ENCODE measurements around the gene PCDH20. TPM values are rescaled to one million over a fixed set of nuclear protein-coding genes. Genes with fewer than 3 reads are reported as not detected.

The PCDH20 gene
- total RNA-seq, 1 donor from 2014 or later, result 0.70 TPM

DNA sequence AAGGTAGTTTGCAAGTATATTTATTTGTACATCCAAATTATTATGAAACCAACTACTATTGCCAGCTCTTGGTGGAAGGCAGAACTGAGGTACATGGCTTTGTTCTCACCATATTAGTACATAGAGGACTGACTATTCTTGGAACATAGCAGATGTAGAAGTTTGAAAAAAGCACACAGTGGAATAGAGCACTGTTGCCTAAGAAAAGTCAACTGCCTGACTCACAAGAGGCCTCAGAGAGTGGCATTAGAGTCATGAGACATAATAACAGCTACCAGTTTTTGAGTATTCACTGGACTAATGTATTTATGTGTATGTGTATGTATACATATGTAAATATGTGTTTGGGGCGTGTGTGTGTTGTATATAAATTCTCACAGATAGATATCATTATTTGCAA, 8.3 kb upstream of the PCDH20 start:
- Mint-ChIP-seq H3K27ac (ENCODE audit: unreplicated experiment) (no peak overlapping the region), H3K4me3 (ENCODE audit: unreplicated experiment) (no peak overlapping the region), H3K4me1 (ENCODE audit: unreplicated experiment) (no peaks in the 10 kb centered on the region), H3K36me3 (ENCODE audit: unreplicated experiment) (no peaks in the 10 kb centered on the region), H3K27me3 (ENCODE audit: unreplicated experiment) (peaks cover 4% of the 10 kb centered on the region), H3K9me3 (ENCODE audit: unreplicated experiment) (no peaks in the 10 kb centered on the region)
- DNase-seq (ENCODE audit: extremely low spot score, unreplicated experiment), result no peak
- TF ChIP-seq, protein P1, sequence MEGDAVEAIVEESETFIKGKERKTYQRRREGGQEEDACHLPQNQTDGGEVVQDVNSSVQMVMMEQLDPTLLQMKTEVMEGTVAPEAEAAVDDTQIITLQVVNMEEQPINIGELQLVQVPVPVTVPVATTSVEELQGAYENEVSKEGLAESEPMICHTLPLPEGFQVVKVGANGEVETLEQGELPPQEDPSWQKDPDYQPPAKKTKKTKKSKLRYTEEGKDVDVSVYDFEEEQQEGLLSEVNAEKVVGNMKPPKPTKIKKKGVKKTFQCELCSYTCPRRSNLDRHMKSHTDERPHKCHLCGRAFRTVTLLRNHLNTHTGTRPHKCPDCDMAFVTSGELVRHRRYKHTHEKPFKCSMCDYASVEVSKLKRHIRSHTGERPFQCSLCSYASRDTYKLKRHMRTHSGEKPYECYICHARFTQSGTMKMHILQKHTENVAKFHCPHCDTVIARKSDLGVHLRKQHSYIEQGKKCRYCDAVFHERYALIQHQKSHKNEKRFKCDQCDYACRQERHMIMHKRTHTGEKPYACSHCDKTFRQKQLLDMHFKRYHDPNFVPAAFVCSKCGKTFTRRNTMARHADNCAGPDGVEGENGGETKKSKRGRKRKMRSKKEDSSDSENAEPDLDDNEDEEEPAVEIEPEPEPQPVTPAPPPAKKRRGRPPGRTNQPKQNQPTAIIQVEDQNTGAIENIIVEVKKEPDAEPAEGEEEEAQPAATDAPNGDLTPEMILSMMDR (IDR thresholded peaks at IDR 0.05), result no peak

GRCh38 chr13:61417086-61417570, 1.5 kb upstream of the PCDH20 start:
- H3K27me3 Mint-ChIP-seq (ENCODE audit: unreplicated experiment), result peaks cover 49% of the 10 kb centered on the region
- TF ChIP-seq, protein P1 (IDR thresholded peaks at IDR 0.05), result no peak
- peaks cover 32% of the 10 kb centered on the region for H3K4me1 Mint-ChIP-seq (ENCODE audit: unreplicated experiment)
- no peaks in the 10 kb centered on the region for H3K36me3 Mint-ChIP-seq (ENCODE audit: unreplicated experiment)
- DNase-seq (ENCODE audit: extremely low spot score, unreplicated experiment), result no peak
- no peaks in the 10 kb centered on the region for H3K9me3 Mint-ChIP-seq (ENCODE audit: unreplicated experiment)
- no peak overlapping the region for H3K27ac Mint-ChIP-seq (ENCODE audit: unreplicated experiment)
- no peak overlapping the region for H3K4me3 Mint-ChIP-seq (ENCODE audit: unreplicated experiment)

DNA sequence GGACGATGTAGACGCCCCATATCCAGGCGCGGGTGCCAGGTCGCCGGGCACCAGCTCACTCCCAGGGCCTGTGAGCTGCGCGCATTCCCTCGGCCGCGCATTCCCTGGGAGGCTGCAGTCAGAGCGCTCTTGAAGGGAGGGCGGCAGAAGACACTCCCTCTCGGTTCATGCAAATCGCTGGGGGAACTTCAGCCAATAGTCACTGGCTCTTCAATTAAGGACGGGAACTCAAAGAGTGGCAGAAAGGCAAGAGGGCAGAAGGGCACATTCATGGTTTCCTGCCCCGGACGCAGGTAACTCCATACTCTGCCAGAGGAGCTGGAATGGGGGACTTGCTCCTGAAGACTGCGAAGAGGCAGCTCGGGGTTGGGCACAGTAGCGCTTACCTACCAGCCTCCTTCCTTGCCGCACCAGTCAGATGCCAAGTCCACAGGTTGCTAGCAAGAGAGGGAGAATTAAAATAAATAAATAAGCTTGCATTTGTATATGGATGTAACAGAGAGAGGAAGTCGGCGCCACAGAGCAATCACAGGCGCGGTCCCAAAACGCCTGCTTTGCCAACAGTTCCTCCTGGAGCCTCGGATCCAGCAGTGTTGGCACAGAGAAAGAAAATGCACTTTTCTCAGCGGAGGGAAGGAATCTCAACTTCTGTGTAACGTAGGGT, 459 bp downstream of the PCDH20 start:
- H3K4me1 Mint-ChIP-seq (ENCODE audit: unreplicated experiment), result peaks cover 34% of the 10 kb centered on the region
- no peak for DNase-seq (ENCODE audit: extremely low spot score, unreplicated experiment)
- peaks cover 56% of the 10 kb centered on the region for H3K27me3 Mint-ChIP-seq (ENCODE audit: unreplicated experiment)
- TF ChIP-seq, protein P1 (IDR thresholded peaks at IDR 0.05), result no peak
- H3K27ac Mint-ChIP-seq (ENCODE audit: unreplicated experiment), result no peak overlapping the region
- H3K9me3 Mint-ChIP-seq (ENCODE audit: unreplicated experiment), result no peaks in the 10 kb centered on the region
- peak overlapping the region; percentile 80 for H3K4me3 Mint-ChIP-seq (ENCODE audit: unreplicated experiment)
- H3K36me3 Mint-ChIP-seq (ENCODE audit: unreplicated experiment), result no peaks in the 10 kb centered on the region

- TF ChIP-seq, protein P1 (IDR thresholded peaks at IDR 0.05), result no peak
- H3K27ac Mint-ChIP-seq (ENCODE audit: unreplicated experiment), result no peak overlapping the region
- H3K4me1 Mint-ChIP-seq (ENCODE audit: unreplicated experiment), result peaks cover 37% of the 10 kb centered on the region
- peak overlapping the region; percentile 80 for H3K4me3 Mint-ChIP-seq (ENCODE audit: unreplicated experiment)
- H3K27me3 Mint-ChIP-seq (ENCODE audit: unreplicated experiment), result peaks cover 56% of the 10 kb centered on the region
- DNase-seq (ENCODE audit: extremely low spot score, unreplicated experiment), result no peak
- no peaks in the 10 kb centered on the region for H3K9me3 Mint-ChIP-seq (ENCODE audit: unreplicated experiment)
- no peaks in the 10 kb centered on the region for H3K36me3 Mint-ChIP-seq (ENCODE audit: unreplicated experiment)
These were observed 977 bp downstream of the PCDH20 start for GRCh38 chr13:61414686-61415057.

DNA sequence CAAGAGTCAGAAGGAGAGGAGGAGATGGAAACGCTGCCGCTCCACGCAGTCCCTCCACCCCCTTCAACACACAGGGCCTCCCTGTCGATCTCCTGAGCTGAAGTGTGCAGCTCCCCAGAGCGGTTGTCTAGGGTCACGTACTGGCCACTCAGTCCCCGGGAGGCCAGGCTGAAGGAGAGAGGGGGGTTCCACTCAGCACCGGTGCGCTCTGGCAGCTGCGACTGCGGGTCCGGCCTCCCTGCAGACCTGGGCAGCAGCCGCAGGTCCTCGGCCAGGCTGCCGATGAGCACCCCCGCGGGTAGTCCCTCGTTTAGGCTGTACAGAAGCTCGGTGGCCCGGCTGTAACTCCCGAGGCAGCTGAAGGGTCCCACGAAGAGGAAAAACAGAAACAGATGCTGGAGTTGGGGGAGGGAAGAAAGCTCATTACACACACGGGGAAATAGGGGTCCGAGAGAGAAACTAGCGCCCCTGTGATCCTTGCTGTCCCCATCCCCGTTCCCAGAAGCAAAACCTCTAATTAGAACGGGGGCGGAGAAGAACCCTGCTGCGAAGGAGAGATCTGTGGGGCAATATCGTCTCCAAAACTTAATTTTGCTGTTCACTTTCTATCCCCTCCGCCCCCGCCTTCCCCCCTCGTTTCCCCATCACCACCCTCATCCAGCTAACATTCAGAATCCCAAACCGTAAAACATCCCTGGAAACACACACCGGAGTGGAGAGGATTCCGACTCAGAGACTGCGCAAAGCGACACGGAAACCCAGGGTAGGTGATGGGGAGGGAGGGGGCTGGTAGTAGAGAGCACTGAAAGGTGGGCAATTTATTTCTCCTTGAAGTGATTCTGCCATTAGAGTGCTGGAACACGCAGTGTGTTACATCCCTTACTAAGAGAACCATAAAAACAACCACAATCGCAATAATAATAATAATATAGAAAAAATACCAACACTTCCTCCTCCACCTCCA, 1.8 kb downstream of the PCDH20 start:
- Mint-ChIP-seq H3K27ac (ENCODE audit: unreplicated experiment) (no peak overlapping the region), H3K4me3 (ENCODE audit: unreplicated experiment) (peak overlapping the region; percentile 80), H3K36me3 (ENCODE audit: unreplicated experiment) (no peaks in the 10 kb centered on the region), H3K27me3 (ENCODE audit: unreplicated experiment) (peaks cover 56% of the 10 kb centered on the region), H3K9me3 (ENCODE audit: unreplicated experiment) (no peaks in the 10 kb centered on the region), H3K4me1 (ENCODE audit: unreplicated experiment) (peaks cover 37% of the 10 kb centered on the region)
- no peak for DNase-seq (ENCODE audit: extremely low spot score, unreplicated experiment)
- TF ChIP-seq, protein P1 (IDR thresholded peaks at IDR 0.05), result no peak

All from osteocyte (in vitro differentiated cells).